Effector memory CD4-positive, alpha-beta T cell (primary cell): ENCODE measurements around the gene CES4A.
"Not testable (repeated sequence)": the region's sequence is repeated elsewhere in the genome, so short reads cannot be mapped to it uniquely, and the experiment has no call there.

ENCODE experiments used
- DNase-seq, 3 donors: peaks; one replicate each; pipeline ENCODE4 v3.0.0-alpha.2; 2020
- H3K27ac ChIP-seq: 2 replicates; pipeline ENCODE4 v1.7.0; 2013; ENCODE audit warnings: mild to moderate bottlenecking, low read length, moderate library complexity; ENCODE audit not compliant: insufficient read depth, poor library complexity, severe bottlenecking
- H3K27me3 ChIP-seq: replicated peaks from 2 replicates; pipeline ENCODE4 v1.7.0; 2013; ENCODE audit warnings: mild to moderate bottlenecking, low read length; ENCODE audit not compliant: insufficient read depth, control insufficient read depth, poor library complexity, severe bottlenecking
- H3K36me3 ChIP-seq: 2 replicates; pipeline ENCODE4 v1.7.0; 2013; ENCODE audit warnings: mild to moderate bottlenecking, low read length, moderate library complexity; ENCODE audit not compliant: control insufficient read depth, insufficient read depth
- H3K4me1 ChIP-seq: 2 replicates; pipeline ENCODE4 v1.7.0; 2013; ENCODE audit warnings: low read length, mild to moderate bottlenecking; ENCODE audit not compliant: control insufficient read depth, insufficient read depth, poor library complexity, severe bottlenecking
- H3K4me3 ChIP-seq: 2 replicates; pipeline ENCODE4 v1.7.0; 2013; ENCODE audit warnings: low read length, low read depth, mild to moderate bottlenecking; ENCODE audit not compliant: insufficient read depth, poor library complexity, severe bottlenecking
- H3K9me3 ChIP-seq: 2 replicates; pipeline ENCODE4 v1.7.0; 2013; ENCODE audit warnings: mild to moderate bottlenecking, low read length, moderate library complexity; ENCODE audit not compliant: control insufficient read depth

CES4A gene

GRCh38 chr16:67040906-67041305, 52.5 kb downstream of the CES4A start:
- H3K27me3 ChIP-seq, result no peaks in the 10 kb centered on the region
- DNase-seq, result no peak
- peaks cover 8% of the 10 kb centered on the region for H3K36me3 ChIP-seq
- H3K4me1 ChIP-seq, result no peaks in the 10 kb centered on the region
- no peak overlapping the region for H3K4me3 ChIP-seq
- no peaks in the 10 kb centered on the region for H3K9me3 ChIP-seq
- no peak overlapping the region for H3K27ac ChIP-seq

- not testable (repeated sequence) for DNase-seq, H3K27ac ChIP-seq, H3K4me3 ChIP-seq, H3K9me3 ChIP-seq, H3K27me3 ChIP-seq, H3K4me1 ChIP-seq
- peaks cover 13% of the 10 kb centered on the region for H3K36me3 ChIP-seq
These were observed 53.1 kb downstream of the CES4A start for GRCh38 chr16:67041520-67041919.

GRCh38 chr16:67043420-67043819, 55.0 kb downstream of the CES4A start:
- no peaks in the 10 kb centered on the region for H3K9me3 ChIP-seq
- H3K4me1 ChIP-seq, result no peaks in the 10 kb centered on the region
- peaks cover 14% of the 10 kb centered on the region for H3K36me3 ChIP-seq
- no peak overlapping the region for H3K27ac ChIP-seq
- H3K4me3 ChIP-seq, result no peak overlapping the region
- DNase-seq, result no peak
- no peaks in the 10 kb centered on the region for H3K27me3 ChIP-seq

- Histone ChIP-seq H3K4me3 (no peak overlapping the region), H3K27ac (no peak overlapping the region), H3K9me3 (no peaks in the 10 kb centered on the region), H3K27me3 (no peaks in the 10 kb centered on the region), H3K4me1 (peaks cover 13% of the 10 kb centered on the region), H3K36me3 (peaks cover 5% of the 10 kb centered on the region)
- DNase-seq, result no peak
These were observed 62.4 kb downstream of the CES4A start for GRCh38 chr16:67050796-67051195.

- no peaks in the 10 kb centered on the region for H3K27me3 ChIP-seq
- no peaks in the 10 kb centered on the region for H3K36me3 ChIP-seq
- H3K27ac ChIP-seq, result no peak overlapping the region
- H3K9me3 ChIP-seq, result no peaks in the 10 kb centered on the region
- DNase-seq, result no peak
- peaks cover 13% of the 10 kb centered on the region for H3K4me1 ChIP-seq
- no peak overlapping the region for H3K4me3 ChIP-seq
These were observed 64.0 kb downstream of the CES4A start for GRCh38 chr16:67052399-67052798.

GRCh38 chr16:67053767-67054334, 65.5 kb downstream of the CES4A start:
- Histone ChIP-seq H3K27me3 (no peaks in the 10 kb centered on the region), H3K36me3 (no peaks in the 10 kb centered on the region), H3K9me3 (no peaks in the 10 kb centered on the region), H3K27ac (peak overlapping the region; percentile 22), H3K4me3 (peak overlapping the region; percentile 0), H3K4me1 (peaks cover 13% of the 10 kb centered on the region)
- DNase-seq, result no peak

GRCh38 chr16:67054901-67055300, 66.5 kb downstream of the CES4A start:
- Histone ChIP-seq H3K9me3 (no peaks in the 10 kb centered on the region), H3K36me3 (no peaks in the 10 kb centered on the region), H3K27ac (no peak overlapping the region), H3K4me1 (peaks cover 13% of the 10 kb centered on the region), H3K4me3 (no peak overlapping the region), H3K27me3 (no peaks in the 10 kb centered on the region)
- no peak for DNase-seq

- DNase-seq, result no peak
- no peak overlapping the region for H3K27ac ChIP-seq
These were observed 67.5 kb downstream of the CES4A start for GRCh38 chr16:67055712-67056487.

More at GRCh38 chr16:67055712-67056487, 67.5 kb downstream of the CES4A start:
- H3K4me3 ChIP-seq, result no peak overlapping the region
- H3K4me1 ChIP-seq, result peaks cover 13% of the 10 kb centered on the region
- H3K27me3 ChIP-seq, result no peaks in the 10 kb centered on the region
- no peaks in the 10 kb centered on the region for H3K9me3 ChIP-seq
- no peaks in the 10 kb centered on the region for H3K36me3 ChIP-seq
